K562 (cell line): ENCODE measurements around the gene ZNF692. TPM values are rescaled to one million over a fixed set of nuclear protein-coding genes. Genes with fewer than 3 reads are reported as not detected.

Experiments
- ATF6 ChIP-seq: sonication (generic); formaldehyde crosslinking; IDR thresholded peaks from 2 replicates; pipeline ENCODE4 v1.4.0; 2020; ENCODE audit warnings: mild to moderate bottlenecking, missing genetic modification reagents
- DIDO1 ChIP-seq: fragments of 450-650 bp; IDR thresholded peaks from 2 replicates; pipeline ENCODE4 v1.6.1; 2016; ENCODE audit warnings: low read depth, missing biosample characterization, missing genetic modification characterization
- ELF4 ChIP-seq: fragments of 450-650 bp; formaldehyde crosslinking; IDR thresholded peaks from 2 replicates; pipeline ENCODE4 v1.4.0; 2022; ENCODE audit warnings: missing genetic modification characterization
- FOS ChIP-seq: IDR thresholded peaks from 3 replicates; pipeline ENCODE4 v1.6.1; 2011; ENCODE audit not compliant: insufficient read length; ENCODE audit errors: extremely low read depth
- HDAC6 ChIP-seq: IDR thresholded peaks from 2 replicates; pipeline ENCODE4 v1.6.1; 2012; ENCODE audit warnings: low read depth, mild to moderate bottlenecking, control low read depth, inconsistent platforms, low read length, moderate library complexity
- HEY1 ChIP-seq: fragments of 250-450 bp; sonication (Bioruptor Pico); IDR thresholded peaks from 2 replicates; pipeline ENCODE4 v1.5.0; 2020; ENCODE audit warnings: mild to moderate bottlenecking, moderate library complexity, borderline replicate concordance
- HMG20B ChIP-seq: fragments of 250-450 bp; sonication (Bioruptor Pico); IDR thresholded peaks from 2 replicates; pipeline ENCODE4 v1.5.0; 2021; ENCODE audit warnings: mild to moderate bottlenecking
- KLF6 ChIP-seq: fragments of 250-450 bp; sonication (Bioruptor Pico); IDR thresholded peaks from 2 replicates; pipeline ENCODE4 v1.4.0; 2020; ENCODE audit warnings: mild to moderate bottlenecking, moderate library complexity, borderline replicate concordance
- MAZ ChIP-seq, 2 experiments: fragments of 450-650 bp in 1 of 2; sonication (generic) in 1 of 2; formaldehyde crosslinking; IDR thresholded peaks in 1 of 2; conservative IDR thresholded peaks in 1 of 2; 2 replicates each; pipeline versions ENCODE4 v1.4.0 to v1.5.0; 2020; ENCODE audit warnings: mild to moderate bottlenecking in 1 of 2, missing genetic modification reagents in 1 of 2
- NELFE ChIP-seq: IDR thresholded peaks from 2 replicates; pipeline ENCODE4 v1.6.1; 2011; ENCODE audit warnings: mild to moderate bottlenecking; ENCODE audit not compliant: insufficient read depth, insufficient read length
- NR2C2 ChIP-seq, 2 experiments: fragments of 200-800 bp in 1 of 2; sonication (Bioruptor generic) in 1 of 2; sonication (generic) in 1 of 2; formaldehyde crosslinking in 1 of 2; IDR thresholded peaks; 2 replicates each; pipeline versions ENCODE4 v1.6.1 to v1.8.0; 2016 to 2022; ENCODE audit warnings: mild to moderate bottlenecking in 1 of 2, missing compliant biosample characterization in 1 of 2, missing genetic modification characterization in 1 of 2, missing genetic modification reagents in 1 of 2
- PPARD ChIP-seq: fragments of 250-450 bp; sonication (Bioruptor Pico); IDR thresholded peaks from 2 replicates; pipeline ENCODE4 v1.8.0; 2022; ENCODE audit warnings: inconsistent platforms, mild to moderate bottlenecking, moderate library complexity
- PRPF4 ChIP-seq: fragments of 200-400 bp; formaldehyde crosslinking; IDR thresholded peaks from one replicate; pipeline ENCODE4 v1.6.1; 2017; ENCODE audit warnings: low read length, low read depth, mild to moderate bottlenecking; ENCODE audit not compliant: insufficient read depth, poor library complexity, severe bottlenecking
- PYGO2 ChIP-seq: fragments of 450-650 bp; IDR thresholded peaks from 2 replicates; pipeline ENCODE4 v1.6.1; 2016; ENCODE audit warnings: mild to moderate bottlenecking, missing genetic modification characterization, moderate library complexity, missing compliant biosample characterization
- SMAD4 ChIP-seq: fragments of 250-450 bp; sonication (Bioruptor Pico); conservative IDR thresholded peaks from 2 replicates; pipeline ENCODE4 v1.8.0; 2021; ENCODE audit warnings: inconsistent platforms, mild to moderate bottlenecking, moderate library complexity
- SRSF3 ChIP-seq: fragments of 200-400 bp; formaldehyde crosslinking; IDR thresholded peaks from 2 replicates; pipeline ENCODE4 v1.6.1; 2016; ENCODE audit warnings: mild to moderate bottlenecking, low read length, moderate library complexity; ENCODE audit not compliant: insufficient read depth
- U2AF2 ChIP-seq: fragments of 200-400 bp; formaldehyde crosslinking; optimal IDR thresholded peaks from 2 replicates; pipeline ENCODE3; 2017; ENCODE audit warnings: low read depth, mild to moderate bottlenecking, low read length
- ZNF121 ChIP-seq: sonication (generic); formaldehyde crosslinking; conservative IDR thresholded peaks from 2 replicates; pipeline ENCODE4 v1.8.0; 2022; ENCODE audit warnings: missing genetic modification reagents
- ZNF408 ChIP-seq: fragments of 250-450 bp; sonication (Bioruptor Pico); IDR thresholded peaks from 2 replicates; pipeline ENCODE4 v1.4.0; 2020; ENCODE audit warnings: low read depth, mild to moderate bottlenecking, moderate library complexity
- ZNF431 ChIP-seq: sonication (generic); formaldehyde crosslinking; IDR thresholded peaks from 2 replicates; pipeline ENCODE4 v1.8.0; 2022; ENCODE audit warnings: mild to moderate bottlenecking, missing genetic modification reagents
- polyA plus RNA-seq, 8 experiments: library from polyadenylated mRNA; depleted of rRNA in 4 of 8; stranded (reverse) in 5 of 8; unstranded in 3 of 8; fragments of >200 nt; fragmentation: Nextera tagmentation in 2 of 8; fragmentation: Illumina TruSeq in 1 of 8; extraction: Ambion mirVana in 2 of 8; extraction: Trizol in 1 of 8; gene quantifications; 2 replicates each; pipeline versions ENCODE4 v1.2.1 to v1.2.3, GENCODE V29; 2011 to 2014; ENCODE audit warnings: inconsistent platforms in 1 of 8, missing spikeins in 1 of 8
- total RNA-seq, 7 experiments: library from RNA; depleted of rRNA in 6 of 7; stranded (reverse); fragments of >200 nt in 6 of 7; fragmentation: Illumina TruSeq in 2 of 7; extraction: Trizol in 2 of 7; gene quantifications; 2 replicates each; pipeline versions ENCODE4 v1.2.1 to v1.2.3, GENCODE V29; 2011 to 2021; ENCODE audit warnings: low replicate concordance in 1 of 7
- TF ChIP-seq, protein P1 (sequence below): sonication (generic); formaldehyde crosslinking; IDR thresholded peaks from 2 replicates; pipeline ENCODE4 v1.8.0; 2023; ENCODE audit warnings: mild to moderate bottlenecking, missing genetic modification reagents
- TF ChIP-seq, protein P2 (sequence below), 2 experiments: fragments of 200-800 bp in 1 of 2; sonication (Bioruptor generic) in 1 of 2; sonication (generic) in 1 of 2; formaldehyde crosslinking in 1 of 2; IDR thresholded peaks in 1 of 2; conservative IDR thresholded peaks in 1 of 2; 2 replicates each; pipeline versions ENCODE4 v1.5.0 to v1.6.1; 2016 to 2020; ENCODE audit warnings: missing compliant biosample characterization in 1 of 2, missing genetic modification characterization in 1 of 2, missing genetic modification reagents in 1 of 2

ZNF692 gene
- total and polyA plus RNA-seq, 9 of the 15 experiments (the other 6 are each of a cell fraction or from before 2014, with no cell fraction given): 8.4 to 143 (median 55.9) TPM

DNA sequence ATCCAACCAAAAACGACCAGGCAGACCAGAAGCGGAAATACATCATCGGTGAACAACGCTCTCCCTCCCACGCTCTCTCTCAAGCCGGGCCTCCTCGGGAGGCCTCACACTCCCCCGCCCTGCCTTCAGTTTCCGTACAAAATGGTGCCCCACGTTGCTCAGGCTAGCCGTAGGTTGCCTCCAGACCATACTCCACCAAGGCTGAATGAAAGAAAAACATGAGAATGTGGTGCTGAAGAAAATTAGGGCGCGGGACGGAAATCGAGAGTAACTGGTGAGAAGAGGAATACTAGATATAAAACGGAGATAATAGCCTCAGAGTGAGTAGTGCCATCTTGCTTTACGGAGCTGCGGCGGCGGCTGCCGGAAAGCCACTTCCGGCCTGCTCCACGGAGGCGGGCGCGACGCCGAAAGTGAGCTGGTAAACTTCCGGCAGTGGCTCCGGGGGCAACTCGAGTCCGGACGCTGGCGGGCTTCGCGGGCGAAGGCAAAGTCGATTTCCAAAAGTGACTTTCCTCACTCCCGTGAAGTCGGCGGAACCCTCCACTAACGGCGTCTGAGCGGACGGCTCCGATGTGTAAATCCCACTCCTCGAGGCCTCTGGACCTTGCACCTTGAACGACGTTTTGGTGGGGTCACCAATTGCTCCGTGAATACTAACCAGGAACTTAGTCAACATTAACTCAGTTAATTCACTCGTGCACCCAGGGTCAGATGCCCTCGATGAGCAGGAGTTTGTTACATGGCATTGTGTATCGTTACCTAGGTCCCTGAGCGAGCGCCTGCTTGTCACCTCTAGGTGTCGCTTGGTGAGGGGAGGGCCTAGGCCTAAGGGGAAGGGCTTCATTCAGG is 32.8 kb downstream of the ZNF692 start, which contains the start of gene SH3BP5L (continued):
- TF ChIP-seq HMG20B (CRISPR knock-in tag) (no peak), DIDO1 (tag) (peak; percentile 33; the same call in 1 of the 2 replicates), PRPF4 (no peak), SRSF3 (no peak), MAZ (CRISPR knock-in tag; conservative IDR thresholded peaks at IDR 0.05 in 1 of 2, IDR thresholded peaks at IDR 0.05 in 1 of 2) (peak; percentile 69 to 90), HDAC6 (no peak), FOS (no peak), U2AF2 (no peak), KLF6 (CRISPR knock-in tag) (no peak), ELF4 (CRISPR knock-in tag) (no peak), SMAD4 (CRISPR knock-in tag) (0 out of 2 replicates have a peak, but pooled peaks have one; percentile 12), ZNF121 (no peak), ATF6 (CRISPR knock-in tag) (peak; percentile 39; the same call in 1 of the 2 replicates), HEY1 (CRISPR knock-in tag) (no peak), ZNF431 (no peak; the same call in 1 of the 2 replicates), ZNF408 (CRISPR knock-in tag) (no peak), PPARD (no peak), PYGO2 (no peak), NR2C2 (CRISPR knock-in tag; IDR thresholded peaks at IDR 0.05) (no peak), NR2C2 (tag; IDR thresholded peaks at IDR 0.05) (peak; percentile 92), NELFE (no peak)
- TF ChIP-seq, protein P1, sequence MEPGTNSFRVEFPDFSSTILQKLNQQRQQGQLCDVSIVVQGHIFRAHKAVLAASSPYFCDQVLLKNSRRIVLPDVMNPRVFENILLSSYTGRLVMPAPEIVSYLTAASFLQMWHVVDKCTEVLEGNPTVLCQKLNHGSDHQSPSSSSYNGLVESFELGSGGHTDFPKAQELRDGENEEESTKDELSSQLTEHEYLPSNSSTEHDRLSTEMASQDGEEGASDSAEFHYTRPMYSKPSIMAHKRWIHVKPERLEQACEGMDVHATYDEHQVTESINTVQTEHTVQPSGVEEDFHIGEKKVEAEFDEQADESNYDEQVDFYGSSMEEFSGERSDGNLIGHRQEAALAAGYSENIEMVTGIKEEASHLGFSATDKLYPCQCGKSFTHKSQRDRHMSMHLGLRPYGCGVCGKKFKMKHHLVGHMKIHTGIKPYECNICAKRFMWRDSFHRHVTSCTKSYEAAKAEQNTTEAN (CRISPR knock-in tag): no peak
- TF ChIP-seq, protein P2, sequence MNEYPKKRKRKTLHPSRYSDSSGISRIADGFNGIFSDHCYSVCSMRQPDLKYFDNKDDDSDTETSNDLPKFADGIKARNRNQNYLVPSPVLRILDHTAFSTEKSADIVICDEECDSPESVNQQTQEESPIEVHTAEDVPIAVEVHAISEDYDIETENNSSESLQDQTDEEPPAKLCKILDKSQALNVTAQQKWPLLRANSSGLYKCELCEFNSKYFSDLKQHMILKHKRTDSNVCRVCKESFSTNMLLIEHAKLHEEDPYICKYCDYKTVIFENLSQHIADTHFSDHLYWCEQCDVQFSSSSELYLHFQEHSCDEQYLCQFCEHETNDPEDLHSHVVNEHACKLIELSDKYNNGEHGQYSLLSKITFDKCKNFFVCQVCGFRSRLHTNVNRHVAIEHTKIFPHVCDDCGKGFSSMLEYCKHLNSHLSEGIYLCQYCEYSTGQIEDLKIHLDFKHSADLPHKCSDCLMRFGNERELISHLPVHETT (CRISPR knock-in tag; conservative IDR thresholded peaks at IDR 0.05 in 1 of 2, IDR thresholded peaks at IDR 0.05 in 1 of 2): peak in 1 of 2 experiments; percentile 86; a peak in 2 of 4 replicates
